Skeletal muscle satellite cell (primary cell): ENCODE results near the gene PIGU.

ENCODE experiments used
- H3K27me3 ChIP-seq: 2 replicates; pipeline ENCODE4 v1.7.0; 2013; ENCODE audit warnings: low read length; ENCODE audit not compliant: control insufficient read depth, insufficient read depth
- H3K36me3 ChIP-seq: 2 replicates; pipeline ENCODE4 v1.7.0; 2013; ENCODE audit warnings: mild to moderate bottlenecking, control low read depth, low read length; ENCODE audit not compliant: insufficient read depth
- H3K4me1 ChIP-seq: 2 replicates; pipeline ENCODE4 v1.7.0; 2013; ENCODE audit warnings: low read length; ENCODE audit not compliant: control insufficient read depth, insufficient read depth
- H3K4me2 ChIP-seq: 2 replicates; pipeline ENCODE4 v1.7.0; 2013; ENCODE audit warnings: mild to moderate bottlenecking, low read length
- H3K4me3 ChIP-seq: 2 replicates; pipeline ENCODE4 v1.7.0; 2013; ENCODE audit warnings: low read length
- H3K9ac ChIP-seq: 2 replicates; pipeline ENCODE4 v1.7.0; 2013; ENCODE audit warnings: mild to moderate bottlenecking, low read depth, low read length, moderate library complexity
- H3K9me3 ChIP-seq: replicated peaks from 2 replicates; pipeline ENCODE4 v1.7.0; 2013; ENCODE audit warnings: mild to moderate bottlenecking, control low read depth, low read length

The PIGU gene

DNA sequence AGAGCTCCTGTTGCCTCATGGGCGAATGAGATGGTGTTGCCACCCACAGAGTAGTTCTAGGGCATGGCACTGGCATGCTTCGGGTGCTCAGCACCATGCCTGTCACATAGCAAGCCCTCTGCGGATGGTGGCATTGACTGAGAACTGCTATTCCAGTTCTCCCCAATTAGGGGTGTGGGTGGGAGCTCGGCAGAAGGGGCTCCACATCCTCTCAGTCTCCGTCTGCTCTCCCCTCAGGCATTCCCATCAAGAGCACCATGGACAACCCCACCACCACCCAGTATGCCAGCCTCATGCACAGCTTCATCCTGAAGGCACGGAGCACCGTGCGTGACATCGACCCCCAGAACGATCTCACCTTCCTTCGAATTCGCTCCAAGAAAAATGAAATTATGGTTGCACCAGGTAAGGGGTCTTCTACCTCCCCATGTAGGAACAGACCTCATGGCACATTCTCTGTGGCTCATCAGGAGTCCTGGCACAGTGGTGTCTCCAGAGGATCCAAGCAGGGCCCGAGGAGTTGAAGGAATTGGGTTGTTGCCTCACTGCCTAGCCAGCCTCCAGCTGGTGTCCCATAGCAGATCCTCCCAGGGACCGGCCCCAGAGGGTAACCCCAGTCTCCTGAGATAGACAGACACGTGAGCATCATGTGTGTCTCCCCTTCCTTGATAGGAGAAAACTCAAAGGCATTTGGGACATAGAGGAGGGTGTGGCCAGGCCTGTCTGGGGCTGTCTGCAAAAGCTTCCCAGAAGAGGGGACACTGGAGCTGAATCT, 142.3 kb downstream of the PIGU start:
- no peak overlapping the region for H3K9ac ChIP-seq
- H3K36me3 ChIP-seq: peaks cover 73% of the 10 kb centered on the region
- H3K4me2 ChIP-seq: no peak overlapping the region
- no peaks in the 10 kb centered on the region for H3K4me1 ChIP-seq
- no peaks in the 10 kb centered on the region for H3K27me3 ChIP-seq
- H3K4me3 ChIP-seq: no peak overlapping the region
- no peaks in the 10 kb centered on the region for H3K9me3 ChIP-seq

DNA sequence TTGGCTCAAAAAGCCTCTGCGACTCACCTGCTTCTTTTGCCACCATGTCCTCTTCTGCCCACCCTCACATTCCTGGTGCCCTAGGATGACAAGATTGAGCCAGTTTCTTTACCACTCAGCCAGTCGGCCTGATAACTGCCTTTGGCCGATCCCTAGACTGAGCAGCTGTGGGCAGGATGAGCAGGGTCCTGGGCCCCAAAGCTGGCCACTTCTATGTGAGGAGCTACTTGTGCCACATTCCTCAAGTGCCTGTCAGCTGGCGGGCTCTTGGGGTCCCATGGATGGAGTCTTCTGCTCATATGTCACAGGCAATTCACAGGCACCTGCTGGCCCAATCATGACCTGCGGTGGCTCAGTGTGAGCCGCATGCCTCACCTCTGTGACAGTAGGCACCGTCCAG, 144.1 kb downstream of the PIGU start:
- Histone ChIP-seq H3K4me1 (no peaks in the 10 kb centered on the region), H3K4me2 (no peak overlapping the region), H3K4me3 (no peak overlapping the region), H3K27me3 (no peaks in the 10 kb centered on the region), H3K9me3 (no peaks in the 10 kb centered on the region), H3K9ac (no peak overlapping the region), H3K36me3 (peaks cover 79% of the 10 kb centered on the region)

GRCh38 chr20:34532320-34532719, 144.6 kb downstream of the PIGU start:
- H3K36me3 ChIP-seq: peaks cover 79% of the 10 kb centered on the region
- no peaks in the 10 kb centered on the region for H3K4me1 ChIP-seq
- H3K4me3 ChIP-seq: no peak overlapping the region
- no peaks in the 10 kb centered on the region for H3K9me3 ChIP-seq
- no peak overlapping the region for H3K9ac ChIP-seq
- H3K4me2 ChIP-seq: no peak overlapping the region
- no peaks in the 10 kb centered on the region for H3K27me3 ChIP-seq

- Histone ChIP-seq H3K36me3 (peaks cover 79% of the 10 kb centered on the region), H3K4me2 (no peak overlapping the region), H3K9me3 (no peaks in the 10 kb centered on the region)
Observed at GRCh38 chr20:34531608-34532265, 145.2 kb downstream of the PIGU start.

GRCh38 chr20:34530342-34530741, 146.6 kb downstream of the PIGU start:
- H3K4me1 ChIP-seq: peaks cover 16% of the 10 kb centered on the region
- peaks cover 73% of the 10 kb centered on the region for H3K36me3 ChIP-seq
- no peak overlapping the region for H3K4me2 ChIP-seq
- no peaks in the 10 kb centered on the region for H3K27me3 ChIP-seq
- H3K4me3 ChIP-seq: no peak overlapping the region
- H3K9ac ChIP-seq: no peak overlapping the region
- no peaks in the 10 kb centered on the region for H3K9me3 ChIP-seq

More at GRCh38 chr20:34531608-34532265, 145.2 kb downstream of the PIGU start:
- H3K27me3 ChIP-seq: no peaks in the 10 kb centered on the region
- H3K9ac ChIP-seq: no peak overlapping the region
- peaks cover 5% of the 10 kb centered on the region for H3K4me1 ChIP-seq
- H3K4me3 ChIP-seq: no peak overlapping the region

- H3K27me3 ChIP-seq: no peaks in the 10 kb centered on the region
- H3K4me1 ChIP-seq: peaks cover 22% of the 10 kb centered on the region
- no peak overlapping the region for H3K4me3 ChIP-seq
- H3K9ac ChIP-seq: no peak overlapping the region
- H3K36me3 ChIP-seq: peaks cover 67% of the 10 kb centered on the region
- H3K9me3 ChIP-seq: no peaks in the 10 kb centered on the region
- no peak overlapping the region for H3K4me2 ChIP-seq
Observed at GRCh38 chr20:34529742-34530141, 147.2 kb downstream of the PIGU start.

DNA sequence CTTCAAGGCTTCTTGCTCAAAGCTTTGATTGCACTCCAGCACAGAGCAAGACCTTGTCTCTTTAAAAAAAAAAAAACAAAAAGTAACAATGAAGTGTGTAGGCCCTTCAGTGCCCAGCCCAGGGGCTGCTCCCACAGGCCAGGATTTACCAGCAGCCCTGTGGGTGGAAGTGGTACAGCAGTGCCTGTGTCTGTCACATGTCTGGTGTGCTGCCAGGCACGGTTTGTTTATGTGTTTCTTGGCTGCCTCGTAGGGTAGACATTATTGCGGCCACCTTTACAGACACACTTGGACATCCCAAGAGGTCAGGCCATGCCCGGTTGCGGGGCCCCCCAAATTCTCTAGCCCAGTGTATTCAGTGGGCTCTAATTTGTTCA, 148.0 kb downstream of the PIGU start:
- Histone ChIP-seq H3K9me3 (no peaks in the 10 kb centered on the region), H3K4me1 (peaks cover 28% of the 10 kb centered on the region), H3K9ac (no peak overlapping the region), H3K4me2 (no peak overlapping the region), H3K27me3 (no peaks in the 10 kb centered on the region), H3K4me3 (no peak overlapping the region), H3K36me3 (peaks cover 60% of the 10 kb centered on the region)

- Histone ChIP-seq H3K9me3 (no peaks in the 10 kb centered on the region), H3K36me3 (peaks cover 52% of the 10 kb centered on the region)
Observed at GRCh38 chr20:34527016-34527415, 149.9 kb downstream of the PIGU start.

DNA sequence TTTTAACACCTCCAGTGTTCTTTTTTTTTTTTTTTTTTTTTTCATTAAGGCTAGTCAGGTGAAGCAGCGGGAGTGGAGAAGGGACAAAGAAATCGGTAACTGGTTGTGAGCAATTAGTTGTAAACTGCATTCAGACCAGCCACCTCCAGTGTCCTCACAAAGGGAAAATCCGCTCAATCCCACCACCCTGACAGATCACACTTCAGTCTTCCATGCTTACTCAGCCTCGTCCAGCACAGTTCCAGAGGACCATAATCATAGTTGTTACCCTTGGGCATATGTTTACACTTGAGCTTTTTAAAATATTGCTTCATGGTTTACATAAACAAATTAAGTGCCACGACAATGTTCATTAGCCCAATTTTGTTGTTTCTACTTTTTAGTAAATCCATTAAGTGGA, 150.4 kb downstream of the PIGU start:
- Histone ChIP-seq H3K36me3 (peaks cover 51% of the 10 kb centered on the region), H3K9me3 (no peaks in the 10 kb centered on the region), H3K4me1 (peaks cover 43% of the 10 kb centered on the region), H3K9ac (peak overlapping the region; percentile 59), H3K27me3 (no peaks in the 10 kb centered on the region), H3K4me2 (peak overlapping the region; percentile 60), H3K4me3 (no peak overlapping the region)

More at GRCh38 chr20:34527016-34527415, 149.9 kb downstream of the PIGU start:
- peak overlapping the region; percentile 60 for H3K4me2 ChIP-seq
- peaks cover 43% of the 10 kb centered on the region for H3K4me1 ChIP-seq
- no peak overlapping the region for H3K4me3 ChIP-seq
- H3K9ac ChIP-seq: peak overlapping the region; percentile 59
- no peaks in the 10 kb centered on the region for H3K27me3 ChIP-seq

DNA sequence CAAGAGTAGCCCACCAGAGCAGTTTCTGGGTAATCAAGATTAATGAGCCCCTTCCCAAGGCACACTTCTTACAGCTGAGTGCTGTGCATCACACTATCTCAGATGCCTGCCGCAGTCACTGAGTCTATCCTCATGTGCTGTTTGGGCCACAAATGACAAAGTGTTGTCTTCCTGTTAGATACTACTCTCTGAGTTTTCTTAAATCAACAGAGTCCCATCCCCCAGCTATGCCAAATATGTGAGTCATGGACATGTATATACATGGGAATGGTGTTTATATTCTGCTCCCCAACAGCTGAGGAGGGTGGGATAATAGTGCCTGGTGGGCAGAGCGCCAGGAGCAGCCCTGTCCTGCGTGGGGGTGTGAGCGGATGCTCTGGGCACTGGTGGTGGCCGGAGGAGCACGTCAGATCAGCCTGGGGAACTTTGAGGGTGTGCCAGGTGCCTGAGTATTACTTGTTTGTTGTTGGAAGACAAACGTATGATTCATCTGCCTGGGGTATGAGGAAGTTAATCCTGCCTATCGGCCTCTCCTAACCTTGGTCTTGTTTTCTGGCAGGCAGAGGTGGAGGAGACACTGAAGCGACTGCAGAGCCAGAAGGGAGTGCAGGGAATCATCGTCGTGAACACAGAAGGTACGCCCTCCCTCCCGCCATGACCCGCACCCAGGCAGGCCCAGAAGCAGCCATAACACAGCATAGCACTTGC, 151.0 kb downstream of the PIGU start:
- Histone ChIP-seq H3K4me2 (peak overlapping the region; percentile 60), H3K36me3 (peaks cover 48% of the 10 kb centered on the region), H3K27me3 (no peaks in the 10 kb centered on the region), H3K9ac (peak overlapping the region; percentile 61), H3K4me3 (no peak overlapping the region), H3K9me3 (no peaks in the 10 kb centered on the region), H3K4me1 (peaks cover 43% of the 10 kb centered on the region)

- peak overlapping the region; percentile 54 for H3K4me2 ChIP-seq
- H3K27me3 ChIP-seq: no peaks in the 10 kb centered on the region
- no peaks in the 10 kb centered on the region for H3K9me3 ChIP-seq
- H3K4me1 ChIP-seq: peaks cover 43% of the 10 kb centered on the region
- H3K36me3 ChIP-seq: peaks cover 42% of the 10 kb centered on the region
- H3K9ac ChIP-seq: peak overlapping the region; percentile 61
- no peak overlapping the region for H3K4me3 ChIP-seq
Observed at GRCh38 chr20:34525342-34525708, 151.6 kb downstream of the PIGU start.
